NCI-H526 (cell line): ENCODE measurements around the gene MSI2.

Source experiments
- DNase-seq, 2 experiments: peaks; one replicate each; lab custom pipeline; 2025; lab: John Stamatoyannopoulos, UW

MSI2 gene

DNA sequence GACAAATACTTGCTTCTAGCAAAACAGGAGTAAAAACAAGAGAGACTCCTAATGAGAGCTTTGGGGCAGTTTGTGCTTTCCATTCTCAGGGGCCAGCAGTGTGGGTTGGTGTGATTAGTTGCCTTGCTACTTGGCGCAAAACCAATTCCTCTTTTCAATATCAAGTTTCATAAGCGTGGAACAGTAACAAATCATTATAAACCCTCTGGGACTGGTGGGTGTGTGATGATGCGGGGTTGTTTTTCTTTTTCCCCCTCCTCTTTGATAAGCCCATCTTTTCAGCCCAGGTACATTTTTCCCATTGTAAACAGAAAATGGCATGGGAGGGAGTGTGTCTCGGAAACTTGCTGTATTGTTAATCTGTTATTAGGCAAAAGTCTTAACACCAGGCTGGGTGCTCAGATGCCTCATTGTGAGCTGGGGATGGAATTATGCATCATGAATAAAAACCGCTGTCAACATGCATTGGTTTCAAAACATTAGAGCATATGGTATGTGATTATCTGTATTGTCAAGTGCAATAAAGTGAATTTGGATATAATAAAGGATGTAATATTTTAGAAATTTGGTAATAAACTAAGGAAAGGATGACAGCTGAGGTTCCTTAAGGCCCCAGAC is 322.4 kb downstream of the MSI2 start:
- DNase-seq, result peak in 1 of 2 experiments; percentile 28

DNA sequence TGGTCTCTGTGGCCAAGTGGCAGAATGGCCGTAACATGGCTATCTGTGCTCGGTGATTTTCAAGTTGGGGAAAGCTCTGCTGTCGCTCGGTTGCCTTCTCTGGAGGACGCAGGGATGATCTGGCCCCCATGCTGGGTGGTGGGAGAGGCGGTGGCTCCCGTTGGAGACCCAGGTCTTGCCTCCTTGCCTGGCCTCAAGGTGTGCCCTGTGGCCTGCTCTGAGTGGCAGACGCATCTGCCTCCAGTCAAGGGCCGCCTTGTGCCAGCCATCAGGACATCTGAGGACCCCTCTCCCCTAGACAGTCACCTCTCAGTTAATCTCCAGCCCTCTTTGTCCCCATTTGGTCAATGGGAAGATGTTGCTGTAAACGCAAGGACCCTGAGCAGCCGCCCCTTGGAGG is 322.9 kb downstream of the MSI2 start:
- no peak for DNase-seq

DNA sequence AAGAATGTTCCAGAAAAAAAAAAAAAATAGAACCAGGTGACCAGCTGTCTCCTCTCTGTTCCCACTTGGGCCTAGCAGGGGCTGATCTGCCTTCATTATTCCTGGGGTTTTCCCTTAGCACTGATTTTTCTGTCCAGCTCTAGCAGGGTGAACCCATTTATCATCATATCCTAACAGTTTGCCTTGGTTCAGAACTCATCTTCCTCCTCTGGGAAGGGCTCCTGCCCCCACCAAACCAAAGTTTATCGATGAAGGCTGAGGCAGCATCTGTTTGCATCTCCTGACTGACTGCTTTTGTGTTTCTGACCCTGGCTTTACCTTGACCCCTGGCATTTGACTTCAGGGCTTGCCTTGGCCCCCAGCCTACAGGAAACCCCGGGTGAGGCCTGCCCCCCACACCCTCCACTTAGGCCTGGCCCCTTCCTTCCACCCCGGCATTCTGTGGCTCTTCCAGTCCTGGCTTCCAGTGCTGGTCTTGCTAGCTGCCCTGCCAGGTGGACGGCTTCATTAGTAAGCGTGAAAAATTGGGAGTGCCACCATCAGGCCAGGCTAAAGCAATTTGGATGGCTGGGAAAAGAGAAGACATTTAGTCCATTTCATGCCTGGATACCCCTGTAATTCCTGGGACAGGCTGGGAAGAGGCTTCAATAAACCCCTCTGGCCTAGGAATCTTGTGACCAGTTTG is 323.9 kb downstream of the MSI2 start:
- no peak for DNase-seq

DNA sequence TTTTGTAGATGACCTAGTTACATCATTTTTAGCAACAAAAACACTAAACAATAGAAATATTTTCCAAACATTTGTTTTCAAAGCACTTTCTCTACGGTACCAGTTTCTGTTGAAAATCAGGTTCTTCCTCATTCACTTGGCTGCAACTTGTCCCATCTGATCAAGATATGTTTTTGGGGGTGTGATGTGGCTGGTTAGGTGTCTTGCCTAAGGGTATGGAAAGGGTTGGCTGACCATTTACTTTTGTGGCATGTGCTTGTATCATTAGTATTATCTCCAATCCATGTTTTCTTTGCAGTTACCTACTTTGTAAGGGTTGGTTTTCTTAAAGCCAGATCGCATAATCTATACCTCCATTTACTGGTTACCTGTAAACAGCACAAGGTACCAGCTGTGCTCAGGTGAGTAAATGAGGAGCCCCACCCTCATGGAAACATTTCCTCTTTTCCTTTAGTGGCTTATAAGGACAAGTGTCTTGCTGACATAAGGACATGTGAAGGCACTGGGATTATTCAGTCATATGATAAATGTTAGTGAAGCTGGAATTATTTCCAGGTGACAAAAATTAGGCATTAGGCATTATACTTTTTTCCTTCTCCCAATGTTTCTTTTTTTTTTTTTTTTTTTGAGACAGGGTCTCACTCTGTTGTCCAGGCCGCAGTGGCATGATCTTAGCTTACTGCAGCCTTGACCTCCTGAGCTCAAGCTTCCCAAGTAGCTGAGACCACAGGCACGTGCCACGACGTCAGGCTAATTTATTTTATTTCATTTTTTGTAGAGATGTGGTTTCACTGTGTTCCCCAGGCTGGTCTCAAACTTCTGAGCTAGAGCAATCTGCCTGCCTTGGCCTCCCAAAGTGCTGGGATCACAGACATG is 326.8 kb downstream of the MSI2 start:
- no peak for DNase-seq

DNA sequence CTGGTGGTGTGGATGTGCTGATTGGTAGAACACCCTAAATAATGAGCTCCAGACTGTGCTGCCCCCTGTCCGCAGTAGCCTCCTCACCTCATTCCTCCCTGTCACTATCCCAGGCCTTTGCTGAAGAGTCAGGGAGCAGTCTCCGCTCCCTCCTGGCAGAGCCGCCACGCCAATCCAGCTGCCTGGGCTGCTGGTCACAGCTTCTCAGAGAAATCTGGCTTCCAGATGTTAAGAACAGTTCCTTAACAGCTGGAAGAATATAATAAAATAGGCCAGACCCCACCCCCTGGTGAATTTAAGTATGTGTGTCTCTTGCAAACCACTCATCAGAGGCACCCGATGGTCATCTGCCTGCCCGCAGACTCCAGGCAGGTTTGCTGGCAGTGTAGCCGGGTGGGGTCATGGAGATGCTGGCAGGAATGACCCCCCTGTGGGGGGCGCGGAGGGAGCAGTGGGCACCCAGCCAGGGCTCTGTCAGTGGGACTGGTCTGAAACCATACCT is 327.8 kb downstream of the MSI2 start:
- no peak for DNase-seq

DNA sequence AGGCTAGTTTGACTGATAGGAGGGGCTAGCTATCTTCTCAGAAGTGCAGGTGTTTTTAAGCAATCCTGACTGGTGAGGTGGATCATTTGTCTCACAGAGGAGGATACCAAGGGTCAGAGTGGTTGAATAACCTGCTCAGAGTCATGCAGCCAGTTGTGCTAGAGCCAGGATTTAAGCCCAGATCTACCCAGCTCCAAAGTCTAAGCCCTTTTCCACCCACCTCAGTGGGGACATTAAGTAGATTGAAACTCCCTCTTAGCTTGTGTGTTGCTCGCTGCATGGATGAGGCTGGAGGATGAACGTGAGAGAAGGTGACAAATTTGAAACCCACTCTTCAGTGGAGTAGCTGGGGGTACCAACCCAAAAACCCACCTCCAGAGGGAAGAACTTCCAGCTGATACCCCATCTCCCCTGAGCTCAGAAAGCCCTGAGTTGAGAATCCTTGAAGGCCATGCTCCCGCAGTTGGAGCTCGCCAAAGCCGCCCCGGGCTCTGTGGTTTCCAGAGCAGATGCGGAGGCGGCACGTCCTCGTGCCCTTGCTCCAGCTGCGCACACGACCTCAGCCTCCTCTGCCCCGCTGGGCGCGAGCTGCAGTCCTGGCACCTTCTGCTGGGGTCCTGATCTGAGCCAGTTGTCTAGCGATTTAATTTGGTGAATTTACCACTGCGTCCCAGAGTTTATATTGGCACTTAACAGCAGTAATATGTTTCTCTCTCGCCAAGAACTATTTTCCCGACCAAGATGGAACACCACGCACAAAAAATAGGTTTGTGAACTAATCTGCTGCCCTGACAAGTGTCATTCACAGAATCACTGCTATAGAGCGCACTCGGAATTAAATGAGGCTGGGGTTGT is 329.2 kb downstream of the MSI2 start:
- DNase-seq, result no peak

DNA sequence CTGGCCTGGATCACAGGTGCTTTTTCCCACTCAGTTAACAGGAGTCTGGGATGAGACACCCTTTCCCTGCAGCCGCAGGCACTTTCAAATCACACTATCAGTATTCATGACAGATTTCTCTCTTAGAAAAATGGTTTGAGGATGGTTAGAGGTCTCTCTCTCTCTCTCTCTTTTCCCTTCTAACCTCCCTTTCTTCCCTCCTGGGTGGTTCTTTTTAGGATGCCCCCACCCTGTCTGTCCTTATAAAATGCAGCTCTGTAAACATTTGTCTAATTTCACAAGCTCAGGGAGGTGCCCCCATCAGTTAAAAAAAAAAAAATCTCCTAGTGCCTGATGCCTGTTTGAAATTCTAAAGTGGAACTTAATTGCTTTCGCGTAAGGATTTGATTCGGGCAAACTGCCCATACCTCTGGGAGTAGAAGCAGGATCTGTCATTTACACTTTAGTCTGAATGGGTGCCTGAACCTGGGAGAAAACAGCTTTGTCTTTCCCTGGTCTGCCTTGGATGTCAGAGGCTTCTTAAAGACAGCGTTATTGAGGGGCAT is 329.9 kb downstream of the MSI2 start:
- DNase-seq, result no peak

DNA sequence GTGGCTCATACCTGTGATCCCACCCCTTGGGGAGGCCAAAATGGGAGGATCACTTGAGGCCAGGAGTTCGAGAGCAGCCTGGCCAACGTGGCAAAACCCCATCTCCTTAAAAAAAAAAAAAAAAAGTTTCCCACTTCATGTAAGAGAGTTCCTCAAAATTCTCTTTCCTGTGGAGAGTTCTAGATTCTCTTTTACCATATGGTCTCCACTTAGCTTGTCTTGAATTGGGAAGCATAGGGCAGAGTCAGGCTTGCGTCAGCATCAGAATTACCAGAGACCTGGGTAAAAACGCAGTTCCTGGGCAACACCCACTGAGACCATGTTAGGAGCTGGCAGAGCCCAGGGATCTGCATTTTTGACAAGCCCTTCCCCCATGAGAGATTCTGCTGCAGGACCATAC is 330.4 kb downstream of the MSI2 start:
- no peak for DNase-seq

DNA sequence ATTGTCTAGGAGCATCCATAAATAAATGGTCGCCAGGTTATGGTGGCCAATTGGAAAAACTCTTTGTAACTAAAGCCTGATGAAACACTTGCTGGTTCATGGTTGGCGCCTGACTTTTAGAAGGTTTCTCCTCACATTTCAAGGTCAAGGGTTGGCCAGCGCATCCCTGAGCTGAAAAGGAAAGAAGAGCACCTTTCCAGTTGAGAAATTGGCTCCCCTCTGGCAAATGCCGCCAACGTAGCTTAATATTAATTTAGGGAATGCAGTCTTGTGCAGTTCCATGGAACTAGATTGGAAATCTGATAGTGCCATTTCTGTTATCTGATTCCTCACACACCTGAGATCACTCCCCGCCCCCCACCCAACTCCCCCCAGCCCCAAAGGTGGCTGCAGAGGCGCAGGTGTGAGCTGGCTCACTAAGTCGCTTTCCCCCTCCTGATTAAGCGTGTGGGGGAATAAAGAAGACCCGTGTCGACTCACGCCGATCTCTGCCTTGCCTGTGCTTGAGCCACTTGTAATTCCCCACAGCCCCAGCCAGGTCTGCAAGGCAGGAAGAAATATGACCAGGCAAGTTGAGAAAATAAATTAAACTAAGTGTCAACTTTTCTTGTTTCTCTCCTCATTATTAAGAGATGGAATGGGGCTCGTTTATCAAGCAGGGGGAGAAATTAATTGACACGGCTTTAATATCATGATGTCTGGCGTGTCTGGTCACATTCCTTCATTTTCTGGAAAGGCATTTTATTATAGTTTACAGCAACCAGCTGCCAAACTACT is 331.1 kb downstream of the MSI2 start:
- peak; percentile 26 to 66 for DNase-seq

DNA sequence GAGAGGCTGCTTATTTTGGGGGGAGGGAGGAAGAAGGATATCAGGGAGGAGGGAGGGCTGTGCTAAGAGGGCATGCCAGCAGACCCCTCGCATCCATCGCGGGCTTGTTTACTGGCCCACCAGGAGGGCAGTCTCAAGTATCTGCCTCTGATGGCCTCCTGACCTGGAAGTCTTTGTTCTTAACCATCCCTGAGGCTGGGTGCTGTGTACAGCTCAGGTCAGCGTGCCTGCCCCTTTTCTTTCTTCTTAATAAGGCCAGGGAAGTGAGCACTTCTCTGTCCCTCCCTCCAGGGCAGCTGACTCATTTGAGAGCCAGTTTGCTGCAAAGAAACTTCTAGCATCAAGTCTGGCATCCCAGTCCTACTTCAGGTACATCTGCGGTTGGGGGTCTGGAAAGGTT is 331.8 kb downstream of the MSI2 start:
- no peak for DNase-seq

DNA sequence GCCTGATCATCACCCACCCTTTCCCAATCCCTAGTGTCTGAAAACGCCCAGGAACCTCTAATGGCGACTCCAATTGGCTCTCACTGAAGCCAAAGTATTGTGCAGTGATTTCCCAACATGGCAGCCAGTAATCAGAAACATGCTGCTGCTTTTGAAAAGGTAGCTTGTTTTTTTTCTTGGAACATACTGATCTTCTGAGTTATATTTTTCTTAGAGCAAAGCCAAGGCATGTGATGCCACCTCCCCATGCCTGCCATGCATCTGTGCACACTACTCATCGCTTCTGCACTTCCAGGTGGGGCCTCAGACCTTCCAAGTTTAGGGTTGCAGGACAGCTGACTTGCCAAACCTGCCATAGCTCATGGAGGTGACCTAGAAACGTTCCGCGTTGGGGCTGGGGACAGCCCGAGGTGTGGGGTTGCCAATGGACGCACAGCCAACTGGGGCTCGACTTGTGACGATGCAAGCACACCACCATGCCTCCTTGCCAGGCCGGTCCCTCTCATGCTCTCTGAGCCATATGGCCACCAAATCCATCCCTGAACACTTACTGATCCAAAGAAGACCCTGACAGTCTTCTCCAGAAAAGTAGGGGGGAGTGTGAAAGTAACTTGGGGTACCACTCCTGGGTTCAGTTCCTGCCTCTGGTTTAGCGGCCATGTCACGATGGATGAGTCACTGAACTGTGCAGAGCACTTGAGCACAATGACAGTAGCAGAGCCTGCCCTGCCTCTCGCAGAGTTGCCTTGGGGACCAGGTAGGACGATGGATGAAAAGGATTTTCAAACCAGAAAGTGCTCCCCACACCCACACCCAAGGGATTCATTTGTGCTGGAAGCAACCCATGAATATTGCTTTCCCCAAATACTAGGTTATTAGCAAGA is 333.1 kb downstream of the MSI2 start:
- no peak for DNase-seq

DNA sequence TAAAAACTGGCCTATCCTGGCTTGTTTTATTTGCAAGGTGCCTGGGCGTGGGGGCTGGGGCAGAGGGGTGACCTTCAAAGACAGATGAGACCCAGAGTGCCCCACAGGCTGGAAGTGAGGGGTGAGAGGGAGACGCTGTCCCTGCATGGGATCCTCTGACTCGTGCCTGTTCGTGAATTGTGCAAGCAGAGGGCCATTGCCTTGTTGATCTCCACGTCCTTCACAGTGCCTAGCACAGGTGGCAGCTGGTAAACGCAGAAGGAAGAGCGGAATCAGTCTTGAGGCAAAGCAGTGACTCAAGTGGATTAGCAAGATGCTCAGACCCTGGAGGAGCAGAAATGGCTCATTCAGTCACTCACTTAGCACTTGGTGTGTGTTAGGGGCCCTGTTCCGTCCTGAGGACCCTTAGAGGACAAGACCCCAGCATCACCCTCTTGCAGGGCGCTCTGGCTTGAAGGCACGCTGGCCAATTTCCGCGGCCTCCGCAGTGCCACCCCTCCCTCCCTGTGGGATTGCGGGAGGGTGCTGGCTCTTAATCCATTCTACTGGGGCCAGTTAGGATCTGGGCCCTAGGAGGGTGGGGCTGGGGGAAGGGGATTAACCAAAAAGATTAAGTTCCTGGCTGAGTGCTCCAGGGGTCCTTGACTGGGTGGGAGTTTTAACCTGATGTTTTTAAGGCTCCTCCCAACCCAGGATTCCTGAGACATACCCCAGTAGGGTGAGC is 337.6 kb downstream of the MSI2 start:
- DNase-seq, result no peak

DNA sequence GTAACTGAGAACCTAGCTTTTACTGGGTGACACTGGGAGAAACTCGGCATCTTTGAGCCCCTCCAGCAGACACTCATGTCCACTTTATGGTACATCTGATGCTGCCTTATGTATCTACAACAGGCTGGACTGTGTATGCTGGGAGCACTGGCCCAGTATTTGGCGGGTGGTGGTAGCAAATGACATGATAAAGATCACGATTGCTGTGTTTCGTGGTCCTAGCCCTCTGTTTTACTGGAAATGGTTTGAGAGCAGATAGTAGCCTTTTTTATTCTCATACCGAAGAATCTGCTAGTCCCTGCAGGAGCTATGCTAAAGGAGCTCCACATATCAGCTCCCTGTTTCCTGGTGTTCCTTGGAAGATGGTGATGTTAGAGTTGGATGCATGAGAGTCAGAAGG is 338.4 kb downstream of the MSI2 start:
- no peak for DNase-seq

DNA sequence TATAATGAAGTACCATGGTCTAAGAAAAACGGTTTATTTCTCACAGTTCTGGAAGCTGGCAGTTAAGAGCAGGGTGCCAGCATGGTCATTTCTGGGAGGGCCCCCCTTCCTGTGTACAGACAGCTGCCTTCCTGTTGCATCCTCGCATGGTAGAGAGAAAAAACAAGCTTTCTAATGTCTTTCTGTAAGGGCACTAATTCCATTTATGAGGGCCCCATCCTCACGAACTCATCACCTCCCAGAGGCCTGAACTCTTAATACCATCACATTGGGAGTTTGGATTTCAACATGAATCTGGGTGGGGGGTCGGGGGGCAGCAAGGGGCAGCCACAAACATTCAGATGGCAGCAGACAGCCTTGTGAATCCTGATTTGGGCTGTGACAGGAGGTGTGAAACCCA is 339.1 kb downstream of the MSI2 start:
- no peak for DNase-seq

DNA sequence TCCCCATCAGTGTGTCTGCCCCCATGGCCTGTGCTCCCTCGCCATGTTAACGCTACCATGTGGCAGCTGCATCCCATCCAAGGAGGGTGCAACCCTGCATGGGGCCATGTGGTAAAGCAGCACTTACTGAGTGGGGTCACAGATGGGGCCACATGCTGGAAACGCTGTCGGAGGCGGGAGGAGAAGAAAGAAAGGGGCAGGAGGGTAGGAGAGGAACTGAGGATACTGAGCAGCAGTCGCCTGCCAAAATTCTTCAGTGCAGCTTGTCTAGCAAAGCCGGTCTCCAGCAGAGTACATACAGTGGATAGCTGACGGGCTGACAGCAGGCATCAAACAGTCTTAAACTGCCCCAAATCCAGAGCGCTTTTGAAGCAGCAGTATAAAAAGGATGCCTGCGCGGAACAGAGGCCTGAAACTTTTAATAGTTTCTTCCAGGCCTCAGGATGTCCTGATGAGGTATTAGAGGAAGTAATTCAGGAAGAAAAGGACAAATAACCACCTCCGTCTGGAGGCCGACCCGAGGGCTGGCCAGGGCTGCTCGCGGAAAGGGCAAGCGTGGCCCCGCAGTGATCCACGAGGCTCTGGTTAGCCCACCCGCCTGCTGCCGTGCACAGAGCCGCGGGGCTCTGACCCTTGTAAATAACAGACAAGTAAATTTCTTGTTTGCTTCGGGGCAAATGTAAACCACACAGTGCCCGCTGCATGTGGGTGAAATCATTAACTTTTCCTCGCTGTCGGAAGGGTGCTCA is 339.8 kb downstream of the MSI2 start:
- no peak for DNase-seq

DNA sequence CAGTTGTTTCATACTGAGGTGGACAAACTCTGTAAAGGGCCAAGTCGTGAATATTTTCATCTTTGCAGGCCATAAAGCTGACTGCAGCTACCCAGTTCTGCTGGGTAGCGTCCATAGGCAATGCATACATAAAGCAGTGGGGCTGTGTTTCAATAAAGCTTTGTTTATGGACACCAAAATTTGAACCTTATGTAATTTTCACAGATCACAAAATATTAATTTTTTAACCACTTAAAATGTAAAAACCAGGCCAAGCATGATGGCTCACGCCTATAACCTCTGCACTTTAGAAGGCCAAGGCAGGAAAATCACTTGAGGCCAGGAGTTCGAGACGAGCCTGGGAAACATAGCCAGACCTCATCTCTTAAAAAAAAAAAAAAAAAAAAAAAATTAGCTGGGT is 340.8 kb downstream of the MSI2 start:
- DNase-seq, result no peak

DNA sequence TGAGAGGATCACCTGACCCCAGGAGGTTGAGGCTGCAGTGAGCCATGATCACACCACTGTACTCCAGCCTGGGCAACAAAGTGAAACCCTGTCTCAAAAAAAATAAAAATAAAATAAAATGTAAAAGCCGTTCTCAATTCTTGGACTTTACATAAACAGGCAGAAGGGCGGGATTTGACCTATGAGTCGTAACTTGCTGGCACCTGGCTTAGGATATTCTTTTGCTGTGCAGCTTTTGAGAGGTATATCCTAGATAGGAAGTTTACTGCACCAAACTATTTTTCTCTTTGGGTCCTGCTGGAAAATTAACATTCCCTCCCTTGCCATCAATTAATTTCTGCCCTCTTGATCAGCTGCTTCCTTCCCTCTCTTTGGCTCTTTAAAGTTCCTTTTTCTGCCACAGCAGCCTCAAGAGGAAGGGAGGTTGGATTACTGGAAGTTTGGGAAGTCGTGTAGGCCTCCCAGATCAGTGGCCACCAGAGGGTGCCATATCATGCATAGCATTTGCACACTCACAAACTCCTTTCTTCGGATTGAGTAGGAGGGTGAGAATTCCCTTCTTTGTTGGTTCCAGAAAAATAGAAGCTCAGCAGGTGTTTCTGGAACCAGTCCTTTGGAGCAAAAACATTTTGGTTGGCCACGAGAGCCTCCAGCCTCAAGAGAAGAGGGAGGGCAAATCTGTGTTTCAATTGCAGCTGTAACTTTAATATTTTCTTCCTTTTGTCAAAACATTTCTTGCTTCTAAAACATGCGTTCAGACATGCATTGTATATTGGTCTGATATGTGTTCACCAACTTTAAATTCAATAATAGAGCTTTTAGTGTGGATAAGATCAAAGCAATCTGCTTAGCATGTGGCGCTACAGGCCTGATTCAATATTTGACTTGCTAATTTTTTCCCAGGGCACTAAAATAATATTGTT is 341.5 kb downstream of the MSI2 start:
- DNase-seq, result peak; percentile 82 to 93
